Omental fat pad (tissue), 4 donors: ENCODE results near the gene CCS. TPM values are rescaled to one million over a fixed set of nuclear protein-coding genes. Genes with fewer than 3 reads are reported as not detected.
"Not testable (repeated sequence)": the region's sequence is repeated elsewhere in the genome, so short reads cannot be mapped to it uniquely, and the experiment has no call there.

Experiments
- ATAC-seq: fragments of 150-250 bp; one replicate; pipeline ENCODE4 v1.9.1; 2016; ENCODE audit warnings: mild to moderate bottlenecking, moderate library complexity; ENCODE audit not compliant: low FRiP score
- DNase-seq: peaks from one replicate; pipeline ENCODE4 v3.0.0-alpha.2; 2019; ENCODE audit warnings: low spot score
- total RNA-seq, 4 donors: library from RNA; depleted of rRNA; stranded (reverse); fragments of >200 nt; gene quantifications; one replicate each; pipeline ENCODE4 v1.1.0, GENCODE V29; 2016
- TF ChIP-seq, protein P1 (sequence below), 3 donors: fragments of 450-650 bp; IDR thresholded peaks; one replicate each; pipeline ENCODE4 v1.5.1; 2016 to 2017; ENCODE audit warnings: antibody characterized with exemption in 3 of 3, mild to moderate bottlenecking in 3 of 3, moderate library complexity in 2 of 3

Gene CCS
- total RNA-seq, 4 donors from 2014 or later: 19.0 to 42.4 (median 21.7) TPM

DNA sequence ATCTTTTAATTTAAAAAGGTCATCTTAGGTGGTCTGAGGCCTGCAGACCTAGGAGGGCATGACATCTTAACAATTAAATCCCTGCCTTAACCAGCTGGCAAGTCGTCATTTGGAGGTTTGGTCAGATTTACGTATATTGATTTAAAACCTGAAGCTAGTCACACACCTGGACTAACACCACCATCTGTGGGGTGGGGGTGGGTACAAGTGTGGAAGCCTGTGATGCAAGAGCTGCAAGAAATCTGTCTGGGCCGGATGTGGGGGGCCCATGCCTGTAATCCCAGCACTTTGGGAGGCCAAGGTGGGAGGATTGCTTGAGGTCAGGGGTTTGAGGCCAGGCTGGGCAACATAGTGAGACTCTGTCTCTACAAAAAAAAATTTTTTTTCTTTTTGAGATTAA, 11.7 kb upstream of the CCS start:
- ATAC-seq (no peak), DNase-seq (no peak)
- TF ChIP-seq, protein P1, sequence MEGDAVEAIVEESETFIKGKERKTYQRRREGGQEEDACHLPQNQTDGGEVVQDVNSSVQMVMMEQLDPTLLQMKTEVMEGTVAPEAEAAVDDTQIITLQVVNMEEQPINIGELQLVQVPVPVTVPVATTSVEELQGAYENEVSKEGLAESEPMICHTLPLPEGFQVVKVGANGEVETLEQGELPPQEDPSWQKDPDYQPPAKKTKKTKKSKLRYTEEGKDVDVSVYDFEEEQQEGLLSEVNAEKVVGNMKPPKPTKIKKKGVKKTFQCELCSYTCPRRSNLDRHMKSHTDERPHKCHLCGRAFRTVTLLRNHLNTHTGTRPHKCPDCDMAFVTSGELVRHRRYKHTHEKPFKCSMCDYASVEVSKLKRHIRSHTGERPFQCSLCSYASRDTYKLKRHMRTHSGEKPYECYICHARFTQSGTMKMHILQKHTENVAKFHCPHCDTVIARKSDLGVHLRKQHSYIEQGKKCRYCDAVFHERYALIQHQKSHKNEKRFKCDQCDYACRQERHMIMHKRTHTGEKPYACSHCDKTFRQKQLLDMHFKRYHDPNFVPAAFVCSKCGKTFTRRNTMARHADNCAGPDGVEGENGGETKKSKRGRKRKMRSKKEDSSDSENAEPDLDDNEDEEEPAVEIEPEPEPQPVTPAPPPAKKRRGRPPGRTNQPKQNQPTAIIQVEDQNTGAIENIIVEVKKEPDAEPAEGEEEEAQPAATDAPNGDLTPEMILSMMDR (IDR thresholded peaks at IDR 0.05): no peak

DNA sequence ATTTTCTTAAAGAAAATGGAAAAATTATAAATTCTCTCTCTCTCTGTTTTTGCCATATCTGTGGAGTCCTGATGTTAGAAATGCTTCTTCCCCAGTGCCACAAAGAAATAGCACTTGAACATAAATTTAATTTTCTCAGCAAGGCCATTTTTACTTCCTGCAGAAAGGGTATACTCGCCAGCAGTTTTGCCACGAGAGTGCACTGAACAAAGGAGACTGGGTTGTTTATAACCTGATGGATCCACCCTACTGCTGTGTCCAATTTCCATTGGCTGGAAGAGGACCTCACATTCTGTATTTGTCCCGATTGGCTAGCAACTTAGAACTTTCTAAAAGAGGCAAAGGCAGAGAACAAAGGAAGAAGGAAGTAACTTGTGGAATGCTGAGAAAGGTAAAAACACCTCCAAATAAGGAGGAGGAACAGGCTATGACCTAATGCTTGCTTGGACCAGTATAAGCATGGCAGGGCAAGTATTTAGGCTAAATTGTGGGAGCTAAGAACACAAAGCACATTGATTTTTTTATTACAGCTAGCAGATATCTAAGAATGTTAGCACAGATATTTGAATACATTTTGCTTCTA, 10.3 kb upstream of the CCS start:
- not testable (repeated sequence) for DNase-seq, ATAC-seq

DNA sequence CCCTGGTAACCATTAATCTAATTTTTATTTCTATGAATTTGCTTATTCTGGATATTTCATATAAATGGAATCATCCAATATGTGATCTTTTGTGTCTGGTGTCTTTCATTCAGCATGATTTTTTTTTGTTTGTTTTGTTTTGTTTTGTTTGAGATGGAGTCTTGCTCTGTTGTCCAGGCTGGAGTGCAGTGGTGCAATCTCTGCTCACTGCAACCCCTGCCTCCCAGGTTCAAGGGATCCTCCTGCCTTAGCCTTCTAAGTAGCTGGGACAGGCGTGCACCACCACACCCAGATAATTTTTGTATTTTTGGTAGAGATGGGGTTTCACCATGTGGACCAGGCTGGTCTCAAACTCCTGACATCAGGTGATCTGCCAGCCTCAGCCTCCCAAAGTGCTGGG, 7.5 kb upstream of the CCS start:
- DNase-seq, ATAC-seq: not testable (repeated sequence)

DNA sequence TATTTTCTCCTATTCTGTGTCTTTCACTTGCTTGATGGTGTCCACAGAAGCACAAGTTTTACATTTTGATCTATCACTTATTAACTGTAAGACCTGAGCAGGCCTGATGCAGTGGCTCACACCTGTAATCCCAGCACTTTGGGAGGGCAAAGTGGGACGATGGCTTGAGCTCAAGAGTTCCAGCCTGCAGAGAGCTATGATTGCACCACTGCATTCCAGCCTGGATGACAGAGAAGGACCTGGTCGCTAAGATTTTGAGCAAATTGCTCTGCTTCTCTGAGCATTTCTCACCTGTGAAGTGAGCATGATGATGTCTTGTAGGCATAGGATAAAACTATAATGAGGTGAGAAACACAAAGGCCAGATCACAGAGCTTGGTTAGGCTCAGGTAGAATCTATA, 6.8 kb upstream of the CCS start:
- DNase-seq (no peak), ATAC-seq (no peak)
- TF ChIP-seq, protein P1 (IDR thresholded peaks at IDR 0.05): no peak

DNA sequence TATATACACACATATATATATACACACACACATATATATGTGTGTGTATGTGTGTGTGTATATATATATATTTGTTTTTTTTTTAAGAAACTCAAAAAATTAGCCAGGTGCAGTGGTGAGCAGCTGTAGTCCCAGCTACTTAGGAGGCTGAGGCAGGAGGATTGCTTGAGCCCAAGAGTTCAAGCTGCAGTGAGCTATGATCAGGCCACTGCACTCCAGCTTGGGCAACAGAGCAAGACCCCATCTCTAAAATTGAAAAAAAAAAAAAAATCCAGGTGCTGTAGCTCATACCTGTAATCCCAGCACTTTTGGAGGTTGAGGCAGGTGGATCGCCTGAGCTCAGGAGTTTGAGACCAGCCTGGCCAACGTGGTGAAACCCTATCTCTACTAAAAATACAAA, 3.7 kb upstream of the CCS start:
- not testable (repeated sequence) for DNase-seq, ATAC-seq

DNA sequence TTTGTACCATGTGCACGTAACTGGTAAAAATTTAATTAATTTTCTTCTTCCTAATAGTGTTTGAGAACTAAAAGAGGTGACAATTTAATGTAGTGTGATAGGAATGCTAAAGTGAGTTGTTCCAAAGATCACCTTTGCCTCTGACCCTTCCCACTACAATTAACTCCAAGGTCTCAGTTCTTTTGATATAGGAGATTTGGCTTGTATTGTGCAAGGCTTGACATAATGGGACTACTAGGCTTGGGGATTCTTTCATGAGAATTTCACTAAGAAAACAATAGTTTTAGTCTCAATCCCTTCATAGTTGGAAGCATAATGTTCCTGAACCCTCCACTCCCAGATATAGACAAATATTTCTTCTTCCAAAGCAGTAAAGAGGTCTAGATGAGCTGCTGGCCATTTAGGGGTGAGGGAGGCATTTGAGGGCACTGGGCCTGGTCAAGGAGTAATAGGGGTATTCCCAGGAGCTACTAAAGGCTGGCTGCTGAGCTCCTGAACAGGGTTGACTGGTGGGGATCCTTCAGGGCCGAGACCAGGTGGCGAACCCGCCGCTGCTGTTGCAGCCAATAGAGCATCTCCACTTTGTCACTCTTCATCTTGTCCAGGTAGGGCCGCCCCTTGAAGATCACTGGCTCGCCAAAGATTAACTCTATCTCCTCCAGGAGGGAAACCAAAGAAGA, 2.8 kb upstream of the CCS start:
- TF ChIP-seq, protein P1 (IDR thresholded peaks at IDR 0.05): no peak
- no peak for DNase-seq
- no peak for ATAC-seq

DNA sequence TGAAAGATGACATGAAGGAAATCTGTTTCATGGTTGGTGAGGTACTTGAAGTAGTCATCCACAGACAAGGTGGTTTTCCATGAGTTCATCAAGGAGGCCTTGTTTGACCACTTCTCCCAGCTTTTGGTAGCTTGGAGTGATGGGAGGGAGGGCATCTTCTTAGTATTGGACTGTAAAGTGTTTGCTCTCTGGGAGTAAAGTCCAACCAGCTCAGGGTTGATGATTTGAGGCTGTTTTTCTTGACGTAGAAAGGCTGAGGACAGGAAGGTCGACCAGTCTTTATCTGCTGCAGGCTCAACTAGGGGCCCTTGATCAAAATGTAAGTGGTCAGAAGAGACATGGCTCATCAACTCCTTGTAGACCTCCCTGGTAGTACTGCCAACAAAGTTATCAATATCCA, 1.8 kb upstream of the CCS start:
- TF ChIP-seq, protein P1 (IDR thresholded peaks at IDR 0.05): no peak
- no peak for DNase-seq
- no peak for ATAC-seq

DNA sequence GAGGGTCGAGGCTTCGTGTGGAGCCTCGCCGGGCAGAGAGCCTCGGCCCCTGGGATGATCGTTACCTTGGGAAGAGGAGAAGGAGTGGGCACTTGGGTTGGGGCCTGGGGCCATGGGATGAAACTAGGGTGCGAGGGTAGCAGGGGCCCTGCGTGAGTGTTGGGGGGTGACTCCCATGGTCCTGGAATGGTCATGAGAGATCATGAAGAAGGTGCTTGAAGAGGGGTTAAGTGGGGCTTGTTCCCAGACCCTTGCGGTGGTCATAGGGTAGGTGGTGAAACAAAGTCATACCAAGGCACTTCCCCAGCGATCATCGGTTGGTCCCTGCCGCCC, 284 bp downstream of the CCS start:
- TF ChIP-seq, protein P1 (IDR thresholded peaks at IDR 0.05): no peak
- no peak for ATAC-seq
- no peak for DNase-seq

DNA sequence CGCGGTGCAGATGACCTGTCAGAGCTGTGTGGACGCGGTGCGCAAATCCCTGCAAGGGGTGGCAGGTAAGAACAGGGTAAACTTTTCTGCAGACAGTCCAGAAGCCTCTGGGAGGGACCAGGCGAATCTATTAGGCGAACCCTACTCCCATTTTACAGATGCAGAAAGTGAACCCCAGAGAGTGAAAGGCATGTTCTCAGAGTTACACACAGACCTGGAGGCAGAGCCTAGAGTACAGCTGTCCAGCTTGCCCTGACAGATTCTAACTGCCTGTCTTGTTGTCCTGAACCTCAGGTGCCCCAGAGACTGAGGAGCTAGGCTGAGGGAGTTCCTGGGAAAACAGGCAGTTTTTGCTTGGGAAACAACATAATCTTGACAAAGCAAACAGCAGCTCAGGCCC, 665 bp downstream of the CCS start:
- TF ChIP-seq, protein P1 (IDR thresholded peaks at IDR 0.05): no peak
- DNase-seq (no peak), ATAC-seq (no peak)
